ENCODE measurements around the gene PDIA3. TPM values are rescaled to one million over a fixed set of nuclear protein-coding genes. Genes with fewer than 3 reads are reported as not detected.

Gene PDIA3
- polyA plus RNA-seq, 1 experiment = 326 TPM

- no peak overlapping the region for H3K27ac ChIP-seq (ENCODE audit: low read depth, low read length)
- ChIA-PET POLR2A (no interaction called here), CTCF (no interaction called here)
- no peak for TF ChIP-seq CTCF (IDR thresholded peaks at IDR 0.05; ENCODE audit: low read depth, low read length)
- DNase-seq (ENCODE audit: low read depth, low spot score) = no peak
- H3K9me3 ChIP-seq (ENCODE audit: control insufficient read depth, insufficient read depth, low read length) = no peaks in the 10 kb centered on the region
- no peaks in the 10 kb centered on the region for H3K27me3 ChIP-seq (ENCODE audit: control insufficient read depth, insufficient read depth, low read length)
- H3K4me3 ChIP-seq (ENCODE audit: low read depth, low read length) = no peak overlapping the region
Observed at GRCh38 chr15:43772624-43773023, 26.4 kb downstream of the PDIA3 start.

GRCh38 chr15:43774062-43774461 lies 27.8 kb downstream of the PDIA3 start:
- CTCF ChIA-PET = no interaction called here
- H3K27ac ChIP-seq (ENCODE audit: low read depth, low read length) = no peak overlapping the region
- H3K4me3 ChIP-seq (ENCODE audit: low read depth, low read length) = no peak overlapping the region
- no peak for DNase-seq (ENCODE audit: low read depth, low spot score)
- no peak for TF ChIP-seq CTCF (IDR thresholded peaks at IDR 0.05; ENCODE audit: low read depth, low read length)
- H3K9me3 ChIP-seq (ENCODE audit: control insufficient read depth, insufficient read depth, low read length) = no peaks in the 10 kb centered on the region
- no peaks in the 10 kb centered on the region for H3K27me3 ChIP-seq (ENCODE audit: control insufficient read depth, insufficient read depth, low read length)
- POLR2A ChIA-PET = no interaction called here

GRCh38 chr15:43775411-43775965 lies 29.2 kb downstream of the PDIA3 start:
- TF ChIP-seq CTCF (IDR thresholded peaks at IDR 0.05; ENCODE audit: low read depth, low read length) = peak; percentile 34
- CTCF ChIA-PET = no interaction called here

GRCh38 chr15:43776101-43776717 lies 30.0 kb downstream of the PDIA3 start:
- POLR2A ChIA-PET = interaction anchor here (1.0 to 1.8 kb wide), 3 partner anchors 13 to 24 kb away, joined by 3 to 7 read pairs (median 5); partner anchors contain the start of genes HYPK and SERINC4
- CTCF ChIA-PET = interaction anchor here (0.8 to 1.8 kb wide), 10 partner anchors 8 to 39 kb away, joined by 3 to 13 read pairs (median 5); partner anchors contain the start of gene SERF2
- peak overlapping the region; percentile 11 for H3K27ac ChIP-seq (ENCODE audit: low read depth, low read length)
- H3K9me3 ChIP-seq (ENCODE audit: control insufficient read depth, insufficient read depth, low read length) = no peaks in the 10 kb centered on the region
- peak overlapping the region; percentile 63 for H3K4me3 ChIP-seq (ENCODE audit: low read depth, low read length)
- TF ChIP-seq CTCF (IDR thresholded peaks at IDR 0.05; ENCODE audit: low read depth, low read length) = no peak
- H3K27me3 ChIP-seq (ENCODE audit: control insufficient read depth, insufficient read depth, low read length) = no peaks in the 10 kb centered on the region
- no peak for DNase-seq (ENCODE audit: low read depth, low spot score)

More at GRCh38 chr15:43775411-43775965, 29.2 kb downstream of the PDIA3 start:
- H3K27ac ChIP-seq (ENCODE audit: low read depth, low read length) = no peak overlapping the region
- DNase-seq (ENCODE audit: low read depth, low spot score) = no peak
- no peaks in the 10 kb centered on the region for H3K9me3 ChIP-seq (ENCODE audit: control insufficient read depth, insufficient read depth, low read length)
- no peak overlapping the region for H3K4me3 ChIP-seq (ENCODE audit: low read depth, low read length)
- H3K27me3 ChIP-seq (ENCODE audit: control insufficient read depth, insufficient read depth, low read length) = no peaks in the 10 kb centered on the region
- POLR2A ChIA-PET = no interaction called here

- TF ChIP-seq CTCF (IDR thresholded peaks at IDR 0.05; ENCODE audit: low read depth, low read length) = no peak
- Histone ChIP-seq H3K9me3 (ENCODE audit: control insufficient read depth, insufficient read depth, low read length) (no peaks in the 10 kb centered on the region), H3K27ac (ENCODE audit: low read depth, low read length) (peak within 1 kb of the TSS; percentile 25), H3K4me3 (ENCODE audit: low read depth, low read length) (peak within 1 kb of the TSS; percentile 63), H3K27me3 (ENCODE audit: control insufficient read depth, insufficient read depth, low read length) (no peaks in the 10 kb centered on the region)
- no peak for DNase-seq (ENCODE audit: low read depth, low spot score)
- ChIA-PET POLR2A (interaction anchor here (0.6 to 1.8 kb wide), 4 partner anchors 13 to 335 kb away, joined by 3 to 7 read pairs (median 4); partner anchors contain the start of genes HYPK and SERINC4), CTCF (interaction anchor here (0.6 to 1.8 kb wide), 14 partner anchors 9 to 548 kb away, joined by 3 to 13 read pairs (median 5); partner anchors contain the start of gene SERF2)
Observed at GRCh38 chr15:43776718-43777266, 30.6 kb downstream of the PDIA3 start, which contains the start of gene ELL3. Gene ELL3, minus strand, starts transcription at chr15:43776966. Its CDS starts 65 bp downstream, at chr15:43776901.

Measured in AG04450 (cell line).